Transverse colon (tissue), 4 donors: ENCODE data around the gene SLC22A23. TPM values are rescaled to one million over a fixed set of nuclear protein-coding genes. Genes with fewer than 3 reads are reported as not detected.
A peak's percentile ranks its signal among the peaks of the same experiment; 100 is the strongest.

Source experiments
- DNase-seq: peaks from one replicate; pipeline ENCODE4 v3.0.0-alpha.2; 2019
- H3K27ac ChIP-seq, 4 donors: fragments of 200-600 bp; sonication (generic); 2 replicates each; pipeline ENCODE4 v1.5.1; 2016 to 2018; ENCODE audit warnings: inconsistent platforms in 4 of 4
- H3K27me3 ChIP-seq: fragments of 200-600 bp; sonication (generic); 2 replicates; pipeline ENCODE4 v1.5.1; 2017; ENCODE audit warnings: inconsistent platforms
- H3K36me3 ChIP-seq, 4 donors: fragments of 200-600 bp; sonication (generic); 2 replicates each; pipeline ENCODE4 v1.5.1; 2017 to 2019; ENCODE audit warnings: inconsistent platforms in 4 of 4
- H3K4me1 ChIP-seq, 4 donors: fragments of 200-600 bp; sonication (generic); 2 replicates each; pipeline ENCODE4 v1.5.1; 2017 to 2020; ENCODE audit warnings: inconsistent platforms in 4 of 4
- H3K4me3 ChIP-seq, 4 donors: fragments of 200-600 bp; sonication (generic); 1 replicate in 1 of 4; 2 replicates in 3 of 4; pipeline versions ENCODE4 v1.5.1 to v1.6.1; 2017 to 2019; ENCODE audit warnings: inconsistent platforms in 4 of 4
- H3K9me3 ChIP-seq, 2 donors: fragments of 200-600 bp; sonication (generic); 2 replicates each; pipeline ENCODE4 v1.5.1; 2017 to 2019; ENCODE audit warnings: inconsistent platforms in 2 of 2
- EP300 ChIP-seq: sonication (generic); formaldehyde crosslinking; IDR thresholded peaks from one replicate; pipeline ENCODE4 v1.6.1; 2017; ENCODE audit warnings: antibody characterized with exemption, low read depth
- POLR2A ChIP-seq: fragments of 450-650 bp; IDR thresholded peaks from one replicate; pipeline ENCODE4 v1.6.1; 2016; ENCODE audit warnings: antibody characterized with exemption, mild to moderate bottlenecking, moderate library complexity
- POLR2AphosphoS5 ChIP-seq, 3 donors: sonication (generic); formaldehyde crosslinking; IDR thresholded peaks; one replicate each; pipeline ENCODE4 v1.6.1; 2016; ENCODE audit warnings: antibody characterized with exemption in 3 of 3
- WGBS, 2 donors: methylation state at CpG; one replicate each; pipeline ENCODE4 v1.1.5; 2018; ENCODE audit warnings: low coverage in 1 of 2; 5-methylcytosine and 5-hydroxymethylcytosine counted together
- in situ Hi-C, 4 donors: fragments of 200-750 bp; cut with MboI; loops; one replicate each; pipeline versions ENCODE4 v1.15.0 to v1.15.1; 2017; ENCODE audit warnings: low sequenced_read_pairs in 3 of 4, low pct_ligation_motif_present in 1 of 4, low pct_unique_long_range_greater_than_20kb in 1 of 4
- intact Hi-C: fragments of 100-400 bp; cut with DNase I; formaldehyde crosslinking; loops from one replicate; pipeline ENCODE4 v1.15.1; 2023; ENCODE audit warnings: low total_unique reads
- total RNA-seq, 4 donors: library from RNA; depleted of rRNA; stranded (reverse); fragments of >200 nt; gene quantifications; one replicate each; pipeline ENCODE4 v1.1.0, GENCODE V29; 2016
- TF ChIP-seq, protein P1 (sequence below), 5 experiments: fragments of 200-600 bp in 3 of 5; fragments of 450-650 bp in 2 of 5; sonication (generic) in 3 of 5; IDR thresholded peaks; 1 replicate in 2 of 5; 2 replicates in 3 of 5; pipeline ENCODE4 v1.5.1; 2016 to 2017; ENCODE audit warnings: antibody characterized with exemption in 5 of 5, inconsistent platforms in 3 of 5, mild to moderate bottlenecking in 2 of 5, moderate library complexity in 1 of 5

Gene SLC22A23
- total RNA-seq, 4 donors from 2014 or later = 96.1 to 161 (median 117) TPM

DNA sequence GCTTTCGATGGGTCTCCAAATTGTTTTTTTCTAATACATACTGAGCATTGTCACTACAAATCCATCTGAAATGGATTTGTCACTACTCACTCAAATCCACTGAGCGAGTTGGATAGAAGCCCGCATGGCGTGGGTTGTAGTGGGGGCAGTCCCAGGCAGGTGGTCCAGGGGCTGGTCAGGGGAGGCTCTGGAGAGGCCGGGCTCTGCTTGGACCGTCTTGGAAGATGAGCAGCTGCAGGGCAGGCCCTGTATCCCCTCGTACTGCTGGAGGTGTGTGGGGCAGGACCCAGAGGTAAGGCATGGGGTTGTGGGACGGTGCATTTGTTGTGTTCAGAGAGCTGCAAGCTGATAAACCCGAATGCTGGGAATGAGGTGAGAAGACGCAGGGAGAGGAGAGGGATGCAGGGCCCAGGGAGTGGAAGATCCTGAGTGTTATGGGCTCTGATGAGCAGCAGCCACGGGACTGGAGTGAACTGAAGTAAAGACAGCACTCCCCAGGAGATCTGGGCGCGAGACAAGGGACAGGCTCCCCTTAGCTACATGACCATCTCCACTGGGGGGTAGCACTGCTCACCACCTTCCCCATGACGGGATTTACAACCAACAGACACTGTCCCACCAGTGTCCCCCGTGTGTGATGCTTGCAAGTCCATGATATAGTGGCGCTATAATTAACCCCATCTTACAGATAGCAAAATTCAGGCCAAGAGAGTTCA lies 152.2 kb downstream of the SLC22A23 start:
- intact Hi-C loops (no loop called here), in situ Hi-C loops (no loop called here)
- WGBS, 2 donors = 90 to 100% methylated on average over 1 to 16 of the region's 16 CpGs
- peak; percentile 3 for DNase-seq
- Histone ChIP-seq H3K4me1 (no peaks in the 10 kb centered on the region), H3K4me3 (no peak overlapping the region), H3K9me3 (no peaks in the 10 kb centered on the region), H3K27ac (no peak overlapping the region), H3K27me3 (no peaks in the 10 kb centered on the region), H3K36me3 (peaks cover 0 to 6% (median 1%) of the 10 kb centered on the region in 4 donors)
- TF ChIP-seq, protein P1, sequence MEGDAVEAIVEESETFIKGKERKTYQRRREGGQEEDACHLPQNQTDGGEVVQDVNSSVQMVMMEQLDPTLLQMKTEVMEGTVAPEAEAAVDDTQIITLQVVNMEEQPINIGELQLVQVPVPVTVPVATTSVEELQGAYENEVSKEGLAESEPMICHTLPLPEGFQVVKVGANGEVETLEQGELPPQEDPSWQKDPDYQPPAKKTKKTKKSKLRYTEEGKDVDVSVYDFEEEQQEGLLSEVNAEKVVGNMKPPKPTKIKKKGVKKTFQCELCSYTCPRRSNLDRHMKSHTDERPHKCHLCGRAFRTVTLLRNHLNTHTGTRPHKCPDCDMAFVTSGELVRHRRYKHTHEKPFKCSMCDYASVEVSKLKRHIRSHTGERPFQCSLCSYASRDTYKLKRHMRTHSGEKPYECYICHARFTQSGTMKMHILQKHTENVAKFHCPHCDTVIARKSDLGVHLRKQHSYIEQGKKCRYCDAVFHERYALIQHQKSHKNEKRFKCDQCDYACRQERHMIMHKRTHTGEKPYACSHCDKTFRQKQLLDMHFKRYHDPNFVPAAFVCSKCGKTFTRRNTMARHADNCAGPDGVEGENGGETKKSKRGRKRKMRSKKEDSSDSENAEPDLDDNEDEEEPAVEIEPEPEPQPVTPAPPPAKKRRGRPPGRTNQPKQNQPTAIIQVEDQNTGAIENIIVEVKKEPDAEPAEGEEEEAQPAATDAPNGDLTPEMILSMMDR (IDR thresholded peaks at IDR 0.05) = no peak
- TF ChIP-seq POLR2A (no peak), POLR2AphosphoS5 (IDR thresholded peaks at IDR 0.05) (no peak), EP300 (no peak)

DNA sequence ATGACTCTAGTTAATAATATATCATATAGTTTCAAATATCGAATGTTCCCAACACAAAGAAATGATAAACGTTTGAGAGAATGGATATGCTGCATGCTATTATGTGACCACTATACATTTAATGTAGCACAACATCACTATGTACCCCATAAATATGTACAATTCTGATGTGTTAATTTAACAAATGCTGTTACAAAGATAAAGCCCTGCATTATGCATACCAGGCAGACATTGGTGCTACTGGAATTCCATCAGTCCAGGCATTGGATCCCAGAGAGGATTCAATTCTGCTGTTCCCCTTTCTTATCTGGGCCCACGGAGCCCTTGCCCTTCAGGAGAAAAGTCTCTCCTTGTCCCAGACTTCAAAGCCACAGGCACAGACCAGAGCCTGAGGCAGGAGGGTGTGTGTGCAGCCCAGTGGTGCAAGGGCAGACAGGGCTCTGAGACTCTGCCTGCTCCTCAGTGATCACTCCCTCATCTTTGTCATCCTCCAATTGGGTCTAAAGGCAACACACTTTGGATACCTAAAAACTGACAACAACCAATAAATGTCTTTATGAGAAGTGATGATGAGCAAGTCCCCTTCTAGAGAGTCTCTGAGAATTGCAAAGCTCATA lies 152.9 kb downstream of the SLC22A23 start:
- intact Hi-C loops (no loop called here), in situ Hi-C loops (no loop called here)
- no peak for DNase-seq
- no peak for TF ChIP-seq EP300
- no peak for TF ChIP-seq POLR2AphosphoS5 (IDR thresholded peaks at IDR 0.05)
- TF ChIP-seq, protein P1 (IDR thresholded peaks at IDR 0.05) = no peak
- no peak for TF ChIP-seq POLR2A
- Histone ChIP-seq H3K9me3 (no peaks in the 10 kb centered on the region), H3K27me3 (no peaks in the 10 kb centered on the region), H3K4me3 (no peak overlapping the region), H3K27ac (no peak overlapping the region), H3K4me1 (no peaks in the 10 kb centered on the region), H3K36me3 (peaks cover 0 to 6% (median 1%) of the 10 kb centered on the region in 4 donors)
- 86 to 90% methylated on average over 2 to 3 of the region's 3 CpGs for WGBS, 2 donors

DNA sequence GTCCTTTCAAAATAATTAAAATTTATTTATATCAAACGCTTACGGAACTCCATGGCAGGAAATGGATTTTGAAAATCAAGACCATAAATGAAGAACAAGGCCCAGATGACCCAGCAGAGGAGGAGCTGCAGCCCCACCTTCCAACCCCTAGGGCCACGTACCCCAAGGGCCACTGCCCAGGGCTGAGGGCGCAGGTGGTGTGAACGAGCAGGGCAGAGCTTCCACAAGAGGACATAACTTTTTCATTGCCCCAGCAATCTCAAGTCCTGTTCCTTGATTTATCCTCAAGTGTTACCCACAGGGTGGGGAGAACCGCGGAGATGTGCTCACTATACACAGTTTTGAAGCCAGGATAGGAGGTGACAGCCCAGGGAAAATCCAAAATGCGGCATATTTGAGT lies 155.3 kb downstream of the SLC22A23 start:
- TF ChIP-seq, protein P1 (IDR thresholded peaks at IDR 0.05) = no peak
- TF ChIP-seq POLR2A (no peak), EP300 (no peak), POLR2AphosphoS5 (IDR thresholded peaks at IDR 0.05) (no peak)
- DNase-seq = no peak
- intact Hi-C loops (no loop called here), in situ Hi-C loops (no loop called here)
- 93 to 100% methylated on average over 3 to 8 of the region's 8 CpGs for WGBS, 2 donors
- Histone ChIP-seq H3K36me3 (peaks cover 0 to 6% (median 0%) of the 10 kb centered on the region in 4 donors), H3K27me3 (no peaks in the 10 kb centered on the region), H3K9me3 (no peaks in the 10 kb centered on the region), H3K4me3 (no peak overlapping the region), H3K4me1 (peaks cover 0 to 1% (median 0%) of the 10 kb centered on the region in 4 donors), H3K27ac (no peak overlapping the region)

DNA sequence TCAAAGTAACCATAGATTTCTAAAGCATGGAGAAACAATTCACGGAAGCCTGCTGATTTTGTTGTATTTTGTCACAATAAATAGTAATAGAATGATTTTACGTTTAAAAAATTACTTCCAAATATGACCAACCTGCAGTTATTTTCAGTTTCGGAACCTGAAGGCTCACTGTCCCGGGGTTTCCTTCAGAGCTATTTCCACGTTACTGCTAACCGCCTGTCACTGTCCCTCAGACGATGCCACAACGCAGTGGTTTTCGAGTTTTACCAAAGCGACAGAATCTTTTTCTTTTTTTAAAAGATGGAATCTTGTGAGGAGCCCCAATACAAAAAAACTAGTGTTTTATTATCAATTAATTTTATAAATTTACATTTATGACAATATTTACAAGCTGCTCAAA lies 157.6 kb downstream of the SLC22A23 start:
- in situ Hi-C loops = loop anchor here (25.0 kb wide), 2 partner anchors 163 to 688 kb away; partner anchors contain the start of gene SLC22A23 (in 3 of the 4)
- intact Hi-C loops = no loop called here
- H3K27me3 ChIP-seq = no peaks in the 10 kb centered on the region
- no peak overlapping the region for H3K4me3 ChIP-seq
- H3K4me1 ChIP-seq = peaks cover 0 to 8% (median 0%) of the 10 kb centered on the region in 4 donors
- H3K36me3 ChIP-seq = no peaks in the 10 kb centered on the region
- 79 to 81% methylated on average over 10 of the region's 10 CpGs for WGBS, 2 donors
- DNase-seq = no peak
- TF ChIP-seq, protein P1 (IDR thresholded peaks at IDR 0.05) = no peak
- TF ChIP-seq EP300 (no peak), POLR2AphosphoS5 (IDR thresholded peaks at IDR 0.05) (no peak), POLR2A (no peak)
- no peaks in the 10 kb centered on the region for H3K9me3 ChIP-seq
- H3K27ac ChIP-seq = no peak overlapping the region
